ENCODE results near the gene SNX3. TPM values are rescaled to one million over a fixed set of nuclear protein-coding genes. Genes with fewer than 3 reads are reported as not detected.

SNX3 gene
- total RNA-seq, 4 donors from 2014 or later, result 96.5 to 155 (median 107) TPM

GRCh38 chr6:108193131-108193530 lies 67.7 kb downstream of the SNX3 start:
- DNase-seq, result no peak
- H3K27ac ChIP-seq, result no peak overlapping the region

DNA sequence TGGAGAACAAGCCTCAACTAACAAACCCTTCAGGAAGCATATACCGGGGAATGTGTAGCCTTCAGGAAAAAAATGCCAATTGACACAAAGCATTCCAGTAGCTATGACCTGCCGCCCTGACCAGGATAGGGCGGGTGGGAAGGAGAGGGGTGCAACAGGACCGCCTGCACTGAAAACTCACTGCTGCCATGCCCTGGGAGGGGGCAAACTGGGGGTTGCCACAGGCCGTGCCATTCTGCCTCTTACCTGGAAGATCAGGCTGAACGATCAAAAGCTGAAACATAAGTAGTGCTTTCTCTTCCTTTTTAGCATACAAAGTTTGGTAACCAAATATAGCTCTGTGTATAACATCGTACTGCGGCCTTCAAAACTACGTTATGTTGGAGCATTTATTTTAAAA lies 73.3 kb downstream of the SNX3 start:
- WGBS, 2 donors, result 82 to 86% methylated on average over 7 to 9 of the region's 9 CpGs
- Histone ChIP-seq H3K27me3 (peaks cover 0 to 44% (median 0%) of the 10 kb centered on the region in 4 donors), H3K4me3 (no peak overlapping the region), H3K4me1 (no peaks in the 10 kb centered on the region), H3K27ac (no peak overlapping the region), H3K9me3 (no peaks in the 10 kb centered on the region), H3K36me3 (no peaks in the 10 kb centered on the region)
- intact Hi-C loops (cut with DNase I), result no loop called here
- TF ChIP-seq POLR2A (IDR thresholded peaks at IDR 0.05) (no peak), CTCF (IDR thresholded peaks at IDR 0.05) (no peak)
- no peak for DNase-seq

More at GRCh38 chr6:108193131-108193530, 67.7 kb downstream of the SNX3 start:
- no peaks in the 10 kb centered on the region for H3K4me1 ChIP-seq
- H3K36me3 ChIP-seq, result no peaks in the 10 kb centered on the region
- WGBS, 2 donors, result 40 to 67% methylated on average over 1 of the region's 1 CpG
- no peak overlapping the region for H3K4me3 ChIP-seq
- TF ChIP-seq POLR2A (IDR thresholded peaks at IDR 0.05) (no peak), CTCF (IDR thresholded peaks at IDR 0.05) (no peak)
- H3K9me3 ChIP-seq, result no peaks in the 10 kb centered on the region
- intact Hi-C loops (cut with DNase I), result no loop called here
- peaks cover 0 to 42% (median 0%) of the 10 kb centered on the region in 4 donors for H3K27me3 ChIP-seq

DNA sequence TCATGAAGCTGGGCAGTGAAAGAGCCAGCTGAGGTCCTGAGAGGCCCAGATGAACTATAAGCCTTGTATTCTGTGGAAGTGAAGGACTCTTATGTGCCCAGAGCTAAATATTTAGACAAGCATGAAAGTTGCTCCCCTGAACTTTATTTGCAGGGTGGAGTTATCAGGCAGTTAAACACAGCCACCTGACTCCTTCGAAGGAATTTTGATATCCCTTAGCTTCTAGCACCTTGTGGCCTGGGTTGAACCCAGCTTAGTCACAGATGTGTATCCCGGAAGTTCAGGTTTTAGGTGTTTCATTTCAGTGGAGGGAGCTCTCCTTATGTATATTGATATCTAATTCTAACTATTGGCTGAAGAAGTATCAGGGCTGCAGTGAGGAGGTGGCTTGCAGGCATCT lies 74.6 kb downstream of the SNX3 start:
- intact Hi-C loops (cut with DNase I), result no loop called here
- DNase-seq, result no peak
- TF ChIP-seq CTCF (IDR thresholded peaks at IDR 0.05), result no peak
- TF ChIP-seq POLR2A (IDR thresholded peaks at IDR 0.05), result no peak
- Histone ChIP-seq H3K27ac (no peak overlapping the region), H3K36me3 (no peaks in the 10 kb centered on the region), H3K9me3 (no peaks in the 10 kb centered on the region), H3K4me1 (no peaks in the 10 kb centered on the region), H3K4me3 (no peak overlapping the region), H3K27me3 (peaks cover 0 to 51% (median 0%) of the 10 kb centered on the region in 4 donors)
- WGBS, 2 donors, result 54 to 68% methylated on average over 2 of the region's 2 CpGs

DNA sequence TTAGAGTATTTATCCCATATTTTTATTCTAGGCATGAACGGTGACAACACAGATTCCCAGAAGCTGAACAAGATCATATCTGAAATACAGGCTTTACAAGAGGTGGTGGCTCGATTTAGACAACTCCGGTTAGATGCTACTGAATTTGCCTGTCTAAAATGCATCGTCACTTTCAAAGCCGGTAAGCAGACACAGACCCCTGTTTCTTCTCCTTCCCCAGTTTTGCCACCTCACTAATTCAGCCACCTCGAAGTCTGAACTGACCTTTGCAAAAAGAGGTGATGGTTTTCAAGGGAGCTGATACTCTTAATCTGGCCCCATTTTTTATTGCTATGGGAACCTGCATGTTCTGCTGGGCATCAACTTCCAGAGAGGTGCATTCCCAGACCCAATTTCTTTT lies 80.1 kb downstream of the SNX3 start:
- intact Hi-C loops (cut with DNase I), result no loop called here
- Histone ChIP-seq H3K36me3 (no peaks in the 10 kb centered on the region), H3K27ac (no peak overlapping the region), H3K27me3 (peaks cover 7 to 83% (median 12%) of the 10 kb centered on the region in 4 donors), H3K4me1 (peaks cover 7 to 10% (median 9%) of the 10 kb centered on the region in 3 donors), H3K9me3 (no peaks in the 10 kb centered on the region), H3K4me3 (no peak overlapping the region)
- no peak for DNase-seq
- TF ChIP-seq CTCF (IDR thresholded peaks at IDR 0.05) (no peak), POLR2A (IDR thresholded peaks at IDR 0.05) (no peak)
- WGBS, 2 donors, result 63 to 70% methylated on average over 6 of the region's 6 CpGs

DNA sequence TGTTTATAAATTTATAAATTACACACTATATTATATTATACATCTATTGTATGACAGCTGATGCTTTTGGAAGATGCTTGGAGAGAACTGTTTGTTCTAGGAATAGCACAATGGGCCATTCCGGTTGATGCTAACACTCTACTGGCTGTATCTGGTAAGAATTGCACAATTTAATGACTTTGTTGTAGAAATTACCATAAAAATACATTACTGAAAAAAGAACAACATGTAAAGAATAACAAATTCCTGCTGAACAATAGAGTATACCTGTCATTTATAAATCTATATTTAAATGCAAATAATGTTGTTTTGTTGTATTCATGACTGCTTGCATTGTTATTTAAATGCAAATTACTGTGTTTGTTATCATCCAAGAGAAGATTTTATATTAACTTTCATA lies 80.6 kb downstream of the SNX3 start:
- DNase-seq, result no peak
- H3K36me3 ChIP-seq, result no peaks in the 10 kb centered on the region
- intact Hi-C loops (cut with DNase I), result no loop called here
- H3K9me3 ChIP-seq, result no peaks in the 10 kb centered on the region
- WGBS, 2 donors, result 24 to 42% methylated on average over 1 of the region's 1 CpG
- peaks cover 12 to 15% (median 14%) of the 10 kb centered on the region in 3 donors for H3K4me1 ChIP-seq
- TF ChIP-seq POLR2A (IDR thresholded peaks at IDR 0.05) (no peak), CTCF (IDR thresholded peaks at IDR 0.05) (no peak)
- H3K27me3 ChIP-seq, result peaks cover 10 to 87% (median 15%) of the 10 kb centered on the region in 4 donors
- H3K4me3 ChIP-seq, result no peak overlapping the region
- H3K27ac ChIP-seq, result no peak overlapping the region

Measured in esophagus squamous epithelium (tissue), 5 donors.